Measurements from ENCODE around the gene GABRD.

Gene GABRD

GRCh38 chr1:2053784-2054376 lies 34.7 kb downstream of the GABRD start:
- DNase-seq (ENCODE audit: low spot score), result no peak

GRCh38 chr1:2054560-2054959 lies 35.4 kb downstream of the GABRD start:
- DNase-seq (ENCODE audit: low spot score), result no peak

GRCh38 chr1:2055911-2056575 lies 36.9 kb downstream of the GABRD start:
- DNase-seq (ENCODE audit: low spot score), result no peak

- DNase-seq (ENCODE audit: low spot score), result no peak
Observed at GRCh38 chr1:2056955-2057590, 37.9 kb downstream of the GABRD start.

DNA sequence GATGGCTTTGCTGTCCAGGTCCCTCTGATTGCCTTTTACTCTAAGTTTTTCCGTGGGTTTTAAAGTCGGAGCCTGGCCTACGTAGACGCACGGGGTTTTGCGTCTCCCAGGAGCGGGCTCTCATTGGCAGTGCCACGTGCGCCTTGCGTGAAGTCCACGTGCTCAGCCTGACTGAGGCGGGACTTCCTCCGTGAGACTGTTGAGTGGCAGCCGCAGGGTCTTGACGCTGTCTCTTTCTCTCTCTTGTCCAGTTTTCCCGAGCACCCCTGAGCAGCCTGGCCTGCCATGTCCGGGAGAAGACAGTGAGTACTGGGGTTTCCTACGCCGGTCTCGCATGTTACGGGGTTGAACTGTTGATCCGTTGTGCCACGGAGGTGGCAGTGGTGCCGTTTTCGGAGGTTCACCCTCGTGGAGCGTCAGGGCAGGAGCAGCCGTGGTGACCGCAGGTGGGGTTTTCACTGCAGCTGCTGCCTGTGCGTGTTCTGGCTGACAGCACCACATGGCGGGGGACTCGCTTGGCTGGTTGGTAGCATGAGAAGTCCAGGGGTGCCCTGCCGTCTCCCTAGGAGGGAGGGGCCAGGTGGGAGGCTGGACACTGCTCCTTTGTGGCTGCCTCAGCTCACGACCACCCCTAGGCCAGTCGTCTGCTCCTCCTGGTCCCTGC lies 40.3 kb downstream of the GABRD start:
- DNase-seq (ENCODE audit: low spot score), result no peak

GRCh38 chr1:2060072-2060471 lies 40.9 kb downstream of the GABRD start:
- no peak for DNase-seq (ENCODE audit: low spot score)

DNA sequence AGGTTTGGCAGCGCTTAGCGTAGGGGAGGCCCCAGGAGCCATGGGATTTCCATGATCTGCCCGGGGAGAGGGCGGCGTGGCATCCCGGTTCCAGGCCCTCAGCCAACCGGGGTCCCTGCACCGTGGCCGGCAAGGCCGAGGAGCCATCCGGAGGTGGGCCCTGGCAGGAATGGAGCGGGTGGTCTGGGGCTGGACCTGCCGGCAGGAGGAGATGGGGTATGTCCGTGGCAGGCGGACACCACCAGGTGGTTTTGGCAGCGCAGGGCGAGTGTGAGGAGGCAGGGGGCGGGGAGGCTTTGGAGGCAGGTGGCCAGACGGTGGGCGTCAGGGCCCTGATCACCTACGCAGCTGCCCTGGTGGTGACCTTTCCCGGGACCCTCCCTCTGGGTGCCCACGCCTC lies 41.4 kb downstream of the GABRD start:
- DNase-seq (ENCODE audit: low spot score), result no peak

DNA sequence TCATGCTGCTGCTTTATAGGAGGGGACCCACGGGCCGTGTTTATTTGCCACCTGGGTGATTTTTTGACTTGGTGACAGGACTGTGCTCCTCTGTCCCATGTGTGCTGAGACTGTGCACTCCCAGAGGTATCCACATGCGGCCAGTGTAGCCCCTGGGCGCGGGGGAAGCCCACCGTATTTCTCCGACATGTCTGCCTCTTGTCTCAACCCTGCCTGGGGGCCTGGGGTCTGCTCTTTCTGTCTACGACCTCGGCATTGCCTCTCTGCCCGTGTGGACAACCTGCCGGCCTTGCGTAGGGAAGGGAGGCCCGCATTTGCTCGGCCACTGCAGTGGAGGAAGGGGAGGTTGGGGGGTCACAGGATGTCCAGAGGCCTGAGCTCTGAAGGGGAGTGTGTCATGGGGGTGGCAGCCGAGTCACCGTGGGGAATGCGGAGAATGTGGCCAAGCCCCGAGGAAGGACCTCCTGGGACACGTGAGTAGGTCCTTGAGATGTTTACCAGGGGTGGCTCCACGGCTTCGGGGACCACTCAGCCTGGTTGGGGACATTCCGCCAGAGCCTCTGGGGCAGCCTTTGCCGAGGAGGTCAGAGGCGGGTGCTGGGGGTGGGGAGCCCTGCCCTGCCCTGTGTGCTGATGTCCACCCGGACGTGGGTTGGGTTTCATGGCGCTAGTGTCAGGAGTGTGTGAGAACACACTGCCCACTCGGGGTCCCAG lies 42.1 kb downstream of the GABRD start:
- DNase-seq (ENCODE audit: low spot score), result no peak

GRCh38 chr1:2065699-2066098 lies 46.6 kb downstream of the GABRD start:
- no peak for DNase-seq (ENCODE audit: low spot score)

- no peak for DNase-seq (ENCODE audit: low spot score)
Observed at GRCh38 chr1:2067393-2067792, 48.2 kb downstream of the GABRD start.

- no peak for DNase-seq (ENCODE audit: low spot score)
Observed at GRCh38 chr1:2067981-2068380, 48.8 kb downstream of the GABRD start.

DNA sequence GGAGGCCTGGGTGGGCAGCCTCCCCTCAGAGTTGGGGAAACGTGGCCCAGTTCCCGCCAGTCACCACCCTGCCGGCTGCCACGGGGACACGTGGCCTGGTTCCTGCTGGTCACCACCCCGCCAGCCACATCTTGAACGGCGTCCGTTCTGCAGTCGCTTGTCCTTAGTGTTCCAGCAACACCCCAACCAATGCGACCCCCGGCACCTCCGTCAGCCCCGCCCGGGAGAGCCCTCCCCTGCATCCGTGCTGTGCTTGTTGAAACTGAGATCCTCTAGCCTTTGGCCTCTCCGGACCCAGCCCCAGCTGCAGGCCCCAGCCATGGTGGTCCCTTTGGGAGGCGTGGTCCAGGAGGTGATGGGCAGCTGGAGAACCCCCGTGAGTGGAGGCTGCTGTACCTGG lies 49.8 kb downstream of the GABRD start:
- DNase-seq (ENCODE audit: low spot score), result no peak

- DNase-seq (ENCODE audit: low spot score), result no peak
Observed at GRCh38 chr1:2070016-2070415, 50.9 kb downstream of the GABRD start.

DNA sequence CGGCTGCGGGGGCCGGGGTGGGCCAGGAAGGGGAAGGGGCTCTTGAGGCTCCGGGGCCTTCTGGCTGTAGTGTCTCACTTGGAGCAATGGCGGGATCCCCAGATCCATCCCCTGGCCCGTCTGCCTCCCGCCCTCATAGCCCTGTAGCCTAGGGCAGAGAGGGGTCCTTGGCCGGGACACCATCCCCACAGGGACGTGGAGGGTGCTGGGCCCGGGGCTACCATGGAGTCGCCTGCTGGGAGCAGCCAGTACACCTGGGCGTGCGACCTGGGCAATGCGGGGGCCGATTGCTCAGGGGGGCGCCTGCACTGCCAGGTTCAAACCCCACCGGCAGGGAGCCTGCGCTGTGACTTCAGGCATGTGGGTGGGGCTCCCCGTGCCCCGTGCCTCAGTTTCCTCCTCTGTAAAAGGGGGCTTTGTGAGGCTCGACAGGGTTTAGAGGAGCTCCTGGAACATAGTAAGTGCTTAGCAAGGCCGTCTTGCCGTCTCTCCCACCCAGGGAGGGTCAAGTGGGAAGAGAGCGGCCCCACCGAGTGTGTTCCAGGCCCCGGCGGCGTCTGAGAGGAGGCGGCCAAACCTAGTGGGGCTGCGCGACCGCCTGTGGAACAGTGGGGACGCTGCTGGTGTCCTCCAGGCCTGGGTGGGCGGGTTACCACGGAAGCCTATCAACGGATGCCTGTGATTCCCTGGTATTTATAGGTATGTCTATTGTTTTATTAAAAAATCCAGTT lies 51.8 kb downstream of the GABRD start:
- DNase-seq (ENCODE audit: low spot score), result no peak

DNA sequence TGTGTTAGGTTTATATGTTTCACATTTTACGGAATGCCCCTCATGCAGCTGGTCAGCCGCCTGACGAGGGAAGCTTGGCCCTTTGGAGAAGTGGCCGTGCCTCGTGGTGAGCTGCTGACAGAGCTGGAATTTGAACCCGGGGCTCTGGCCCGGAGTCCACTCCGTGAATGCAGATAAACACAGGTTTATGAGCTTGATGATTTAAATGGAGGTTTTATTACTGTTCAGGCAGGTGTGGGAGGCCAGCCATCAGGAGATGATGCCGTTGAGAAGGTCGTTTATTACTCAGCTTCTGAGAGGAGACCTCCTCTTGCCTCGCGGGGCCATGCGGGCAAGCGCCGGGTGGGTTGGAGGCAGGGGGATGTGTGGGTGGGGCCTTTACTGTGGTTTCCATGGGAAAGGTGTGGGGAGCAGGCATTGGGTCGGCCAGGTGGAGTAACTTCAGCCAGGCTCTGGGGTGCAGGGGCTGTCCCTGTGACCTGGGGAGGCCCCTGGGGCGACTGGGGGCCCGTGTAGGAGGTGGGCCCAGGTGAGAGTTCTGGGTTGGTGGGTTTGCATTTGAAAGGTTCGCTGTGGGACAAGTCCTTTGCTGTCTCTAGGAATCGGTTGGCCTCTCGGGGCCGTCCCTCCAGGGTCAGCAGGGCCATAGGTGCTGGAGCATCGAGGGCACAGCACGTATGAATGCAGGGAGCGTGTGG lies 53.1 kb downstream of the GABRD start:
- no peak for DNase-seq (ENCODE audit: low spot score)

- DNase-seq (ENCODE audit: low spot score), result no peak
Observed at GRCh38 chr1:2072891-2073290, 53.7 kb downstream of the GABRD start.

GRCh38 chr1:2073382-2074230 lies 54.5 kb downstream of the GABRD start:
- no peak for DNase-seq (ENCODE audit: low spot score)

- DNase-seq (ENCODE audit: low spot score), result no peak
Observed at GRCh38 chr1:2074396-2074795, 55.3 kb downstream of the GABRD start.

DNA sequence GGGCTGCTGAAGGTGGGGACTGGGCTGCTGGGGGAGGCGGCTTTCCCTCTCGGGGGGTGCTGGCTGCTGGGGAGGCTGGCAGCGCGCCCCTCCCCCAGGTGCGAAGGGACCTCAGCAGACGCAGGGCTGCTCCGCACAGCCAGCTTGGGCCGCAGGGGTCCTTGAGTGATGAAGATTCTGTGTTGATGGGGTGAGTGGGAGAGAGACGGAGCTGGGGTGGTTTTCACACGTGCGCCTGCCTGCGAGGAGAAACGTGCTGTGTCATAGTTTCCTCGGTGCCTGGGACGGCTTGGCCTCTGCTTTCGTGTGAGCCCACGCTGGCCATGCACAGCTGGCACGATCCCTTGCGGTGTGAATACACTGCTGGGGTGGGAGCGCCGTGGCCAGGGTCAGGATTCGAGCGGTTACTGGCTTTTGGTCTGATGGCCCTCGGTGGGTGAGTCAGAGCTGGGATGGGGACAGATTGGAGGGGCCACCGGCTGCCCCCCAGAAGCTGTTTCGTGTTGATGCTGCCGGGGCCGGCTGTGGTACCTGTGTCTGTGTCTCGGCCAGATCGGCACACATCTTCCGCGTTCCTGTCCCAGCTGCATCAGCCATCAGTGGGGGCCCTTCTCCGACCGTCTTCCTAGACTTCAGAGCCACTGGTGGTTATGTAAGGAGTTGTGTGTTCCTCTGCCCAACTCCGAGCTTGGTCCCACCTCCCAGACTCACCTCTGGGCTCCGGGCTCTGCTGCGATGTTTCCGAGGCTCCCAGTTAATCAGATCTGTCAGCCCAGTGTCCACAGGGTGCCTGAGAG lies 56.0 kb downstream of the GABRD start:
- DNase-seq (ENCODE audit: low spot score), result no peak

Measured in CD4-positive, alpha-beta T cell treated with Interleukin-15 for 4 hours (primary cell).